Right lobe of liver (tissue), 6 donors: ENCODE measurements around the gene CEP85. TPM values are rescaled to one million over a fixed set of nuclear protein-coding genes. Genes with fewer than 3 reads are reported as not detected.

Experiments
- ATAC-seq, 4 donors: fragments of 200-7000 bp; cut with Tn5 transposase; one replicate each; pipeline ENCODE4 v1.9.1; 2020; ENCODE audit warnings: mild to moderate bottlenecking in 4 of 4, moderate library complexity in 4 of 4
- DNase-seq, 3 donors: peaks; one replicate each; pipeline ENCODE4 v3.0.0-alpha.2; 2020
- H3K27ac ChIP-seq, 3 donors: fragments of 200-600 bp; one replicate each; pipeline ENCODE4 v1.8.0; 2022
- H3K27me3 ChIP-seq, 2 donors: fragments of 200-600 bp; one replicate each; pipeline ENCODE4 v1.8.0; 2022
- H3K36me3 ChIP-seq, 4 donors: fragments of 200-600 bp; sonication (generic) in 1 of 4; one replicate each; pipeline versions ENCODE4 v1.5.1 to v1.8.0; 2017 to 2022; ENCODE audit warnings: control low read depth in 1 of 4
- H3K4me1 ChIP-seq, 4 donors: fragments of 200-600 bp; sonication (generic) in 1 of 4; one replicate each; pipeline versions ENCODE4 v1.5.1 to v1.8.0; 2017 to 2022; ENCODE audit warnings: control low read depth in 1 of 4
- H3K4me3 ChIP-seq, 3 donors: fragments of 200-600 bp; one replicate each; pipeline ENCODE4 v1.8.0; 2022
- H3K9me3 ChIP-seq, 4 donors: fragments of 200-600 bp; sonication (generic) in 1 of 4; one replicate each; pipeline versions ENCODE4 v1.5.1 to v1.8.0; 2017 to 2022; ENCODE audit warnings: control low read depth in 1 of 4
- CTCF ChIP-seq, 4 donors: fragments of 200-600 bp in 3 of 4; fragments of 450-650 bp in 1 of 4; IDR thresholded peaks; one replicate each; pipeline versions ENCODE4 v1.5.1 to v1.8.0; 2016 to 2022; ENCODE audit warnings: antibody characterized with exemption in 4 of 4, mild to moderate bottlenecking in 2 of 4
- POLR2A ChIP-seq: fragments of 450-650 bp; IDR thresholded peaks from one replicate; pipeline ENCODE4 v1.6.1; 2017; ENCODE audit warnings: antibody characterized with exemption, mild to moderate bottlenecking
- WGBS: methylation state at CpG from one replicate; pipeline ENCODE4 v1.1.6; 2018; ENCODE audit warnings: low coverage, low lambda C conversion rate; ENCODE audit not compliant: insufficient coverage; ENCODE audit errors: missing lambda C conversion rate; 5-methylcytosine and 5-hydroxymethylcytosine counted together
- intact Hi-C, 2 donors: fragments of 100-400 bp; cut with DNase I; formaldehyde crosslinking; loops; one replicate each; pipeline versions ENCODE4 v1.11.2 to v1.14.1; 2022
- total RNA-seq, 6 experiments: library from RNA; depleted of rRNA in 2 of 6; stranded (reverse); fragments of >200 nt in 2 of 6; fragmentation: NEBNext Ultra II Directional in 3 of 6; extraction: Animal tissue kit (Norgen Biotek cat#: 25700) in 3 of 6; gene quantifications; one replicate each; pipeline versions ENCODE4 v1.1.0 to v1.2.4, GENCODE V29; 2016 to 2023
- donor health status: DM: no; HTN: yes; CAD: no.
- donor health status: DM: no; HTN: no; CAD: no.
- donor health status: DM: no; HTN: no; CAD: no.
- donor health status: DM: no; HTN: yes; CAD: no.
- donor health status: DM: no; HTN: yes; CAD: no.

CEP85 gene
- total RNA-seq, 6 experiments from 2014 or later: 5.2 to 7.8 (median 5.8) TPM

- DNase-seq (no peak), ATAC-seq (no peak)
- Histone ChIP-seq H3K4me1 (no peaks in the 10 kb centered on the region), H3K9me3 (no peaks in the 10 kb centered on the region), H3K27me3 (no peaks in the 10 kb centered on the region), H3K36me3 (no peaks in the 10 kb centered on the region), H3K27ac (no peak overlapping the region), H3K4me3 (no peak overlapping the region)
- intact Hi-C loops: no loop called here
- TF ChIP-seq CTCF (IDR thresholded peaks at IDR 0.05): no peak
- TF ChIP-seq POLR2A: no peak
- WGBS: 53% methylated on average over 3 of the region's 3 CpGs
Observed at GRCh38 chr1:26195805-26196204, 38.2 kb upstream of the CEP85 start.

GRCh38 chr1:26197301-26197700 lies 36.7 kb upstream of the CEP85 start:
- DNase-seq: no peak
- Histone ChIP-seq H3K27me3 (no peaks in the 10 kb centered on the region), H3K4me3 (no peak overlapping the region), H3K36me3 (no peaks in the 10 kb centered on the region), H3K4me1 (no peaks in the 10 kb centered on the region), H3K27ac (no peak overlapping the region), H3K9me3 (no peaks in the 10 kb centered on the region)
- 92% methylated on average over 2 of the region's 3 CpGs for WGBS
- ATAC-seq: no peak
- TF ChIP-seq CTCF (IDR thresholded peaks at IDR 0.05) (no peak), POLR2A (no peak)
- intact Hi-C loops: no loop called here

- Histone ChIP-seq H3K4me1 (no peaks in the 10 kb centered on the region), H3K27ac (no peak overlapping the region), H3K9me3 (no peaks in the 10 kb centered on the region), H3K4me3 (no peak overlapping the region), H3K27me3 (no peaks in the 10 kb centered on the region), H3K36me3 (no peaks in the 10 kb centered on the region)
- TF ChIP-seq CTCF (IDR thresholded peaks at IDR 0.05) (no peak), POLR2A (no peak)
- intact Hi-C loops: no loop called here
- ATAC-seq (no peak), DNase-seq (no peak)
- 36% methylated on average over 2 of the region's 11 CpGs for WGBS
Observed at GRCh38 chr1:26197813-26198212, 36.2 kb upstream of the CEP85 start.

- H3K4me3 ChIP-seq: no peak overlapping the region
Observed at GRCh38 chr1:26200413-26200812, 33.6 kb upstream of the CEP85 start.

More at GRCh38 chr1:26200413-26200812, 33.6 kb upstream of the CEP85 start:
- no peaks in the 10 kb centered on the region for H3K27me3 ChIP-seq
- TF ChIP-seq POLR2A (no peak), CTCF (IDR thresholded peaks at IDR 0.05) (no peak)
- no peaks in the 10 kb centered on the region for H3K4me1 ChIP-seq
- no peaks in the 10 kb centered on the region for H3K9me3 ChIP-seq
- no peak overlapping the region for H3K27ac ChIP-seq
- intact Hi-C loops: no loop called here
- DNase-seq (no peak), ATAC-seq (no peak)
- 88% methylated on average over 4 of the region's 5 CpGs for WGBS
- H3K36me3 ChIP-seq: no peaks in the 10 kb centered on the region
